Measurements from ENCODE around the gene ING4.
A peak's percentile ranks its signal among the peaks of the same experiment; 100 is the strongest.

GRCh38 chr12:6620137-6620884 lies 42.6 kb downstream of the ING4 start:
- TF ChIP-seq, protein P1, sequence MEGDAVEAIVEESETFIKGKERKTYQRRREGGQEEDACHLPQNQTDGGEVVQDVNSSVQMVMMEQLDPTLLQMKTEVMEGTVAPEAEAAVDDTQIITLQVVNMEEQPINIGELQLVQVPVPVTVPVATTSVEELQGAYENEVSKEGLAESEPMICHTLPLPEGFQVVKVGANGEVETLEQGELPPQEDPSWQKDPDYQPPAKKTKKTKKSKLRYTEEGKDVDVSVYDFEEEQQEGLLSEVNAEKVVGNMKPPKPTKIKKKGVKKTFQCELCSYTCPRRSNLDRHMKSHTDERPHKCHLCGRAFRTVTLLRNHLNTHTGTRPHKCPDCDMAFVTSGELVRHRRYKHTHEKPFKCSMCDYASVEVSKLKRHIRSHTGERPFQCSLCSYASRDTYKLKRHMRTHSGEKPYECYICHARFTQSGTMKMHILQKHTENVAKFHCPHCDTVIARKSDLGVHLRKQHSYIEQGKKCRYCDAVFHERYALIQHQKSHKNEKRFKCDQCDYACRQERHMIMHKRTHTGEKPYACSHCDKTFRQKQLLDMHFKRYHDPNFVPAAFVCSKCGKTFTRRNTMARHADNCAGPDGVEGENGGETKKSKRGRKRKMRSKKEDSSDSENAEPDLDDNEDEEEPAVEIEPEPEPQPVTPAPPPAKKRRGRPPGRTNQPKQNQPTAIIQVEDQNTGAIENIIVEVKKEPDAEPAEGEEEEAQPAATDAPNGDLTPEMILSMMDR (conservative IDR thresholded peaks at IDR 0.05; ENCODE audit: low read length), result 0 out of 2 replicates have a peak, but pooled peaks have one; percentile 7
- TF ChIP-seq EZH2phosphoT487 (IDR thresholded peaks at IDR 0.05; ENCODE audit: borderline replicate concordance), result no peak

Measured in Loucy (cell line).